ENCODE measurements around the gene ARPC4.

- TF ChIP-seq CTCF (IDR thresholded peaks at IDR 0.05), result no peak
- TF ChIP-seq ZNF232 (CRISPR knock-in tag; IDR thresholded peaks at IDR 0.05), result no peak
- TF ChIP-seq ATF6 (CRISPR knock-in tag; IDR thresholded peaks at IDR 0.05), result no peak
- no peak for TF ChIP-seq TCF7 (CRISPR knock-in tag; IDR thresholded peaks at IDR 0.05; ENCODE audit: low read depth)
- TF ChIP-seq NFATC4 (CRISPR knock-in tag; IDR thresholded peaks at IDR 0.05), result no peak
- TF ChIP-seq JUN (CRISPR knock-in tag; IDR thresholded peaks at IDR 0.05), result no peak
- TF ChIP-seq ZNF121 (CRISPR knock-in tag; IDR thresholded peaks at IDR 0.05), result no peak
- no peak for TF ChIP-seq ZNF138 (CRISPR knock-in tag; conservative IDR thresholded peaks at IDR 0.05)
These were observed 40.2 kb downstream of the ARPC4 start for GRCh38 chr3:9833078-9833477.

Measured in WTC11 (cell line).